Spleen (tissue), 7 donors: Measurements from ENCODE around the gene PTPN14.

ENCODE experiments used
- CTCF ChIP-seq, 11 experiments: fragments of 200-600 bp in 7 of 11; fragments of 450-650 bp in 4 of 11; sonication (generic) in 4 of 11; IDR thresholded peaks in 8 of 11; conservative IDR thresholded peaks in 3 of 11; 1 replicate in 7 of 11; 2 replicates in 4 of 11; pipeline versions ENCODE4 v1.4.0 to v1.8.0; 2016 to 2021; ENCODE audit warnings: antibody characterized with exemption in 11 of 11, inconsistent platforms in 4 of 11, mild to moderate bottlenecking in 1 of 11
- POLR2AphosphoS5 ChIP-seq, 3 donors: sonication (generic); formaldehyde crosslinking; IDR thresholded peaks; one replicate each; pipeline ENCODE4 v1.5.1; 2017; ENCODE audit warnings: antibody characterized with exemption in 3 of 3
- donor health status: DM: no; HTN: no; CAD: no; lungs with moderate emphysema.
- donor health status: DM: no; HTN: no; CAD: no.
- donor health status: DM: no; HTN: no; CAD: no.

- TF ChIP-seq POLR2AphosphoS5 (IDR thresholded peaks at IDR 0.05) (no peak), CTCF (IDR thresholded peaks at IDR 0.05 in 8 of 11, conservative IDR thresholded peaks at IDR 0.05 in 3 of 11) (no peak)
These were observed 166.0 kb downstream of the PTPN14 start for GRCh38 chr1:214385428-214385827.
